SK-N-SH (cell line): ENCODE results near the gene PLXDC1.

Experiments used
- CTCF ChIP-seq: fragments of 200-600 bp; sonication (generic); IDR thresholded peaks from 2 replicates; pipeline ENCODE4 v1.6.1; 2017; ENCODE audit warnings: antibody characterized with exemption, mild to moderate bottlenecking, moderate library complexity
- EZH2phosphoT487 ChIP-seq: fragments of 200-600 bp; sonication (generic); IDR thresholded peaks from 2 replicates; pipeline ENCODE4 v1.6.1; 2017; ENCODE audit warnings: low read depth, mixed run types, mild to moderate bottlenecking, antibody characterized with exemption, moderate library complexity, borderline replicate concordance
- IRF3 ChIP-seq: fragments of 150-350 bp; IDR thresholded peaks from 2 replicates; pipeline ENCODE4 v1.6.1; 2016; ENCODE audit warnings: mild to moderate bottlenecking, low read depth, low read length
- JUND ChIP-seq: IDR thresholded peaks from 2 replicates; pipeline ENCODE4 v1.4.0; 2012
- NFIC ChIP-seq: IDR thresholded peaks from 2 replicates; pipeline ENCODE4 v1.4.0; 2012; ENCODE audit warnings: borderline replicate concordance
- PBX3 ChIP-seq: IDR thresholded peaks from 2 replicates; pipeline ENCODE4; 2012
- RAD21 ChIP-seq: IDR thresholded peaks from 2 replicates; pipeline ENCODE4 v1.6.1; 2012; ENCODE audit warnings: mild to moderate bottlenecking, low read length
- SMC3 ChIP-seq: IDR thresholded peaks from 2 replicates; pipeline ENCODE4 v1.6.1; 2012; ENCODE audit warnings: low read depth, low read length, improper control_type of control experiment
- TCF12 ChIP-seq: IDR thresholded peaks from 2 replicates; pipeline ENCODE4 v1.4.0; 2012
- TEAD4 ChIP-seq: IDR thresholded peaks from 2 replicates; pipeline ENCODE4 v1.4.0; 2012; ENCODE audit warnings: mild to moderate bottlenecking, borderline replicate concordance; ENCODE audit not compliant: insufficient read depth
- USF2 ChIP-seq: fragments of 150-350 bp; IDR thresholded peaks from 2 replicates; pipeline ENCODE4 v1.6.1; 2017; ENCODE audit warnings: antibody characterized with exemption, low read length, low read depth, borderline replicate concordance
- YY1 ChIP-seq: IDR thresholded peaks from 2 replicates; pipeline ENCODE4 v1.4.0; 2012; ENCODE audit warnings: low read depth, mild to moderate bottlenecking

GRCh38 chr17:39110435-39111136, 40.9 kb downstream of the PLXDC1 start:
- no peak for TF ChIP-seq CTCF
- TF ChIP-seq TEAD4 = no peak
- TF ChIP-seq RAD21 = no peak
- no peak for TF ChIP-seq SMC3
- TF ChIP-seq TCF12 = no peak
- TF ChIP-seq USF2 = no peak
- no peak for TF ChIP-seq YY1
- no peak for TF ChIP-seq JUND
- no peak for TF ChIP-seq NFIC
- no peak for TF ChIP-seq PBX3
- no peak for TF ChIP-seq IRF3
- no peak for TF ChIP-seq EZH2phosphoT487
